ENCODE measurements around the gene SV2C. TPM values are rescaled to one million over a fixed set of nuclear protein-coding genes. Genes with fewer than 3 reads are reported as not detected.

SV2C gene
- total and polyA plus RNA-seq, 2 of the 13 experiments (the other 11 are each of a cell fraction or from before 2014, with no cell fraction given): not detected

DNA sequence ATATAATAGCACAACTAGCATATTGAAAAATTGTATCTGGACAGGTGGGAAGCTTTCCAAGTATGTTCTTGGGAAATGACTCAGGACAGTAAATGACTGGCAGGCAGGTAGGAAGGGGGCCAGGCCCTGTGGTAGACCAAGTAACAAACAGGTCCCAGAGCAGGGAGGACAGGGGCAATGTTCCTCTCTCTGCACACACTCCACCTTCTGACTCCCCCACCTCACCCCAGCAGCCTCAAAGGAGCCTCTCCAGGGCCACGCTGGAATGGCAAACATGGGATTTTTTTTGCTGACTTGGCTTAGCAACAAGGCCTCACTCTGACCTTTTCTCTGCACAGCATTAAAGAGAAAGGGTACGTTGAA, 288.8 kb downstream of the SV2C start (continued):
- TF ChIP-seq, protein P1, sequence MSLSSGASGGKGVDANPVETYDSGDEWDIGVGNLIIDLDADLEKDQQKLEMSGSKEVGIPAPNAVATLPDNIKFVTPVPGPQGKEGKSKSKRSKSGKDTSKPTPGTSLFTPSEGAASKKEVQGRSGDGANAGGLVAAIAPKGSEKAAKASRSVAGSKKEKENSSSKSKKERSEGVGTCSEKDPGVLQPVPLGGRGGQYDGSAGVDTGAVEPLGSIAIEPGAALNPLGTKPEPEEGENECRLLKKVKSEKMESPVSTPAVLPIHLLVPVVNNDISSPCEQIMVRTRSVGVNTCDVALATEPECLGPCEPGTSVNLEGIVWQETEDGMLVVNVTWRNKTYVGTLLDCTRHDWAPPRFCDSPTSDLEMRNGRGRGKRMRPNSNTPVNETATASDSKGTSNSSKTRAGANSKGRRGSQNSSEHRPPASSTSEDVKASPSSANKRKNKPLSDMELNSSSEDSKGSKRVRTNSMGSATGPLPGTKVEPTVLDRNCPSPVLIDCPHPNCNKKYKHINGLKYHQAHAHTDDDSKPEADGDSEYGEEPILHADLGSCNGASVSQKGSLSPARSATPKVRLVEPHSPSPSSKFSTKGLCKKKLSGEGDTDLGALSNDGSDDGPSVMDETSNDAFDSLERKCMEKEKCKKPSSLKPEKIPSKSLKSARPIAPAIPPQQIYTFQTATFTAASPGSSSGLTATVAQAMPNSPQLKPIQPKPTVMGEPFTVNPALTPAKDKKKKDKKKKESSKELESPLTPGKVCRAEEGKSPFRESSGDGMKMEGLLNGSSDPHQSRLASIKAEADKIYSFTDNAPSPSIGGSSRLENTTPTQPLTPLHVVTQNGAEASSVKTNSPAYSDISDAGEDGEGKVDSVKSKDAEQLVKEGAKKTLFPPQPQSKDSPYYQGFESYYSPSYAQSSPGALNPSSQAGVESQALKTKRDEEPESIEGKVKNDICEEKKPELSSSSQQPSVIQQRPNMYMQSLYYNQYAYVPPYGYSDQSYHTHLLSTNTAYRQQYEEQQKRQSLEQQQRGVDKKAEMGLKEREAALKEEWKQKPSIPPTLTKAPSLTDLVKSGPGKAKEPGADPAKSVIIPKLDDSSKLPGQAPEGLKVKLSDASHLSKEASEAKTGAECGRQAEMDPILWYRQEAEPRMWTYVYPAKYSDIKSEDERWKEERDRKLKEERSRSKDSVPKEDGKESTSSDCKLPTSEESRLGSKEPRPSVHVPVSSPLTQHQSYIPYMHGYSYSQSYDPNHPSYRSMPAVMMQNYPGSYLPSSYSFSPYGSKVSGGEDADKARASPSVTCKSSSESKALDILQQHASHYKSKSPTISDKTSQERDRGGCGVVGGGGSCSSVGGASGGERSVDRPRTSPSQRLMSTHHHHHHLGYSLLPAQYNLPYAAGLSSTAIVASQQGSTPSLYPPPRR (CRISPR knock-in tag; IDR thresholded peaks at IDR 0.05; ENCODE audit: borderline replicate concordance): no peak
- TF ChIP-seq SMARCE1 (IDR thresholded peaks at IDR 0.05; ENCODE audit: borderline replicate concordance) (no peak), KLF9 (CRISPR knock-in tag; IDR thresholded peaks at IDR 0.05; ENCODE audit: low read depth) (no peak), KLF13 (CRISPR knock-in tag; IDR thresholded peaks at IDR 0.05) (no peak), GATAD1 (CRISPR knock-in tag; IDR thresholded peaks at IDR 0.05) (no peak), MAFG (CRISPR knock-in tag; IDR thresholded peaks at IDR 0.05) (peak; percentile 36; the same call in 1 of the 2 replicates), ATF7 (IDR thresholded peaks at IDR 0.05) (no peak), ATF7 (CRISPR knock-in tag; IDR thresholded peaks at IDR 0.05) (no peak), ZNF225 (CRISPR knock-in tag; IDR thresholded peaks at IDR 0.05) (no peak), HNRNPL (IDR thresholded peaks at IDR 0.05; ENCODE audit: low read depth, low read length) (no peak)
- TF ChIP-seq, protein P2, sequence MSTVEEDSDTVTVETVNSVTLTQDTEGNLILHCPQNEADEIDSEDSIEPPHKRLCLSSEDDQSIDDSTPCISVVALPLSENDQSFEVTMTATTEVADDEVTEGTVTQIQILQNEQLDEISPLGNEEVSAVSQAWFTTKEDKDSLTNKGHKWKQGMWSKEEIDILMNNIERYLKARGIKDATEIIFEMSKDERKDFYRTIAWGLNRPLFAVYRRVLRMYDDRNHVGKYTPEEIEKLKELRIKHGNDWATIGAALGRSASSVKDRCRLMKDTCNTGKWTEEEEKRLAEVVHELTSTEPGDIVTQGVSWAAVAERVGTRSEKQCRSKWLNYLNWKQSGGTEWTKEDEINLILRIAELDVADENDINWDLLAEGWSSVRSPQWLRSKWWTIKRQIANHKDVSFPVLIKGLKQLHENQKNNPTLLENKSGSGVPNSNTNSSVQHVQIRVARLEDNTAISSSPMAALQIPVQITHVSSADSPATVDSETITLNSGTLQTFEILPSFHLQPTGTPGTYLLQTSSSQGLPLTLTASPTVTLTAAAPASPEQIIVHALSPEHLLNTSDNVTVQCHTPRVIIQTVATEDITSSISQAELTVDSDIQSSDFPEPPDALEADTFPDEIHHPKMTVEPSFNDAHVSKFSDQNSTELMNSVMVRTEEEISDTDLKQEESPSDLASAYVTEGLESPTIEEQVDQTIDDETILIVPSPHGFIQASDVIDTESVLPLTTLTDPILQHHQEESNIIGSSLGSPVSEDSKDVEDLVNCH (CRISPR knock-in tag; IDR thresholded peaks at IDR 0.05): no peak
- TF ChIP-seq, protein P3, sequence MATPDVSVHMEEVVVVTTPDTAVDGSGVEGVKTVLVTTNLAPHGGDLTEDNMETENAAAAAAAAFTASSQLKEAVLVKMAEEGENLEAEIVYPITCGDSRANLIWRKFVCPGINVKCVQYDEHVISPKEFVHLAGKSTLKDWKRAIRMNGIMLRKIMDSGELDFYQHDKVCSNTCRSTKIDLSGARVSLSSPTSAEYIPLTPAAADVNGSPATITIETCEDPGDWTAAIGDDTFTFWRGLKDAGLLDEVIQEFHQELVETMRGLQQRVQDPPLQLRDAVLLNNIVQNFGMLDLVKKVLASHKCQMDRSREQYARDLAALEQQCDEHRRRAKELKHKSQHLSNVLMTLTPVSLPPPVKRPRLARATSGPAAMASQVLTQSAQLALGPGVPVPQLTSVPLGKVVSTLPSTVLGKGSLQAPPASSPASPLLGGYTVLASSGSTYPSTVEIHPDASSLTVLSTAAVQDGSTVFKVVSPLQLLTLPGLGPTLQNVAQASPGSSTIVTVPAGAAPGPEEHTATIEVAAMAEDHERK (CRISPR knock-in tag; IDR thresholded peaks at IDR 0.05; ENCODE audit: low read depth): no peak
- TF ChIP-seq, protein P4, sequence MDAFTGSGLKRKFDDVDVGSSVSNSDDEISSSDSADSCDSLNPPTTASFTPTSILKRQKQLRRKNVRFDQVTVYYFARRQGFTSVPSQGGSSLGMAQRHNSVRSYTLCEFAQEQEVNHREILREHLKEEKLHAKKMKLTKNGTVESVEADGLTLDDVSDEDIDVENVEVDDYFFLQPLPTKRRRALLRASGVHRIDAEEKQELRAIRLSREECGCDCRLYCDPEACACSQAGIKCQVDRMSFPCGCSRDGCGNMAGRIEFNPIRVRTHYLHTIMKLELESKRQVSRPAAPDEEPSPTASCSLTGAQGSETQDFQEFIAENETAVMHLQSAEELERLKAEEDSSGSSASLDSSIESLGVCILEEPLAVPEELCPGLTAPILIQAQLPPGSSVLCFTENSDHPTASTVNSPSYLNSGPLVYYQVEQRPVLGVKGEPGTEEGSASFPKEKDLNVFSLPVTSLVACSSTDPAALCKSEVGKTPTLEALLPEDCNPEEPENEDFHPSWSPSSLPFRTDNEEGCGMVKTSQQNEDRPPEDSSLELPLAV (CRISPR knock-in tag; conservative IDR thresholded peaks at IDR 0.05; ENCODE audit: low read depth): no peak
- TF ChIP-seq, protein P5, sequence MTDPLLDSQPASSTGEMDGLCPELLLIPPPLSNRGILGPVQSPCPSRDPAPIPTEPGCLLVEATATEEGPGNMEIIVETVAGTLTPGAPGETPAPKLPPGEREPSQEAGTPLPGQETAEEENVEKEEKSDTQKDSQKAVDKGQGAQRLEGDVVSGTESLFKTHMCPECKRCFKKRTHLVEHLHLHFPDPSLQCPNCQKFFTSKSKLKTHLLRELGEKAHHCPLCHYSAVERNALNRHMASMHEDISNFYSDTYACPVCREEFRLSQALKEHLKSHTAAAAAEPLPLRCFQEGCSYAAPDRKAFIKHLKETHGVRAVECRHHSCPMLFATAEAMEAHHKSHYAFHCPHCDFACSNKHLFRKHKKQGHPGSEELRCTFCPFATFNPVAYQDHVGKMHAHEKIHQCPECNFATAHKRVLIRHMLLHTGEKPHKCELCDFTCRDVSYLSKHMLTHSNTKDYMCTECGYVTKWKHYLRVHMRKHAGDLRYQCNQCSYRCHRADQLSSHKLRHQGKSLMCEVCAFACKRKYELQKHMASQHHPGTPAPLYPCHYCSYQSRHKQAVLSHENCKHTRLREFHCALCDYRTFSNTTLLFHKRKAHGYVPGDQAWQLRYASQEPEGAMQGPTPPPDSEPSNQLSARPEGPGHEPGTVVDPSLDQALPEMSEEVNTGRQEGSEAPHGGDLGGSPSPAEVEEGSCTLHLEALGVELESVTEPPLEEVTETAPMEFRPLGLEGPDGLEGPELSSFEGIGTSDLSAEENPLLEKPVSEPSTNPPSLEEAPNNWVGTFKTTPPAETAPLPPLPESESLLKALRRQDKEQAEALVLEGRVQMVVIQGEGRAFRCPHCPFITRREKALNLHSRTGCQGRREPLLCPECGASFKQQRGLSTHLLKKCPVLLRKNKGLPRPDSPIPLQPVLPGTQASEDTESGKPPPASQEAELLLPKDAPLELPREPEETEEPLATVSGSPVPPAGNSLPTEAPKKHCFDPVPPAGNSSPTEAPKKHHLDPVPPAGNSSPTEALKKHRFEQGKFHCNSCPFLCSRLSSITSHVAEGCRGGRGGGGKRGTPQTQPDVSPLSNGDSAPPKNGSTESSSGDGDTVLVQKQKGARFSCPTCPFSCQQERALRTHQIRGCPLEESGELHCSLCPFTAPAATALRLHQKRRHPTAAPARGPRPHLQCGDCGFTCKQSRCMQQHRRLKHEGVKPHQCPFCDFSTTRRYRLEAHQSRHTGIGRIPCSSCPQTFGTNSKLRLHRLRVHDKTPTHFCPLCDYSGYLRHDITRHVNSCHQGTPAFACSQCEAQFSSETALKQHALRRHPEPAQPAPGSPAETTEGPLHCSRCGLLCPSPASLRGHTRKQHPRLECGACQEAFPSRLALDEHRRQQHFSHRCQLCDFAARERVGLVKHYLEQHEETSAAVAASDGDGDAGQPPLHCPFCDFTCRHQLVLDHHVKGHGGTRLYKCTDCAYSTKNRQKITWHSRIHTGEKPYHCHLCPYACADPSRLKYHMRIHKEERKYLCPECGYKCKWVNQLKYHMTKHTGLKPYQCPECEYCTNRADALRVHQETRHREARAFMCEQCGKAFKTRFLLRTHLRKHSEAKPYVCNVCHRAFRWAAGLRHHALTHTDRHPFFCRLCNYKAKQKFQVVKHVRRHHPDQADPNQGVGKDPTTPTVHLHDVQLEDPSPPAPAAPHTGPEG (CRISPR knock-in tag; IDR thresholded peaks at IDR 0.05): no peak
